Bone marrow (tissue), 2 donors: Measurements from ENCODE around the gene HCFC1.
A peak's percentile ranks its signal among the peaks of the same experiment; 100 is the strongest.

Experiments
- DNase-seq, 2 donors: peaks; one replicate each; lab custom pipeline; 2025; lab: John Stamatoyannopoulos, UW

Gene HCFC1

DNA sequence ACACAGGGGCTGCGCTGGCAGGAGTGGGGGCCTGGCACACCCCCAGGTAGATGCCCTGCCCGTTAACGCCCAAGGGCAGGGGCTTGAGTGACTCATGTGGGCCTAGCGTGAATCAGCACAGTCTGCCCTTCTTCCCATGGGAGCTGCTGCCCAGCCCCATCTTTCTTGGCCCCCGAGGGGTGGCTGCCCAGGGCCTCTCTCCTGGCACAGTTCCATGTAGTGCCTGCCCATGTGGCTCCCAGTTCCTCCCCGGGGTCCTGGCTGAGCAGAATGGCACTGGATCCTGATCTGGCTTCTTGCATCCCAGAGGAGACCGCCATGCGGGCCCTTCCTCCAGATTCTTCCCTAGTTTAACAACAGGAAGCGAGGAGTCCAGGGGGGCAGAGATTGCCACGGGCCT is 69.2 kb downstream of the HCFC1 start:
- DNase-seq: no peak

DNA sequence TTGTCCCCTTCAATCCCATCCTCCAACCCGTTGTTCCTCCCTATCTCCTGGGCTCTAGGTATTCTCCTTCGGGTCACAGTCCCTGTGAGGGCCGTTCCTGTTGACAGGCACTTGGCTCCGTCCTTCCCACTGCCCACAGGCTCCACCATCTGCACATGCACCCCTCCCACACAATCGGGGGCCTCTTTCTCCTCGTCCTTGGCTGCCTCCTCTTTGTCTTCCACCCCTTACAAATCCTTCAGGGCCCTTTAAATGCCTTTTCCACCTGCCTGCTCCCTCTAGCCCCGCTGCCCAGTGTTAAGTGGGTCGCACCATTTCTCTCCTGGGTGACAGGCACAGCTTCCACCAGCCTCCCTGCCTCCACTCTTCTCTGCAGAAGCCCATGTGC is 69.9 kb downstream of the HCFC1 start:
- no peak for DNase-seq

DNA sequence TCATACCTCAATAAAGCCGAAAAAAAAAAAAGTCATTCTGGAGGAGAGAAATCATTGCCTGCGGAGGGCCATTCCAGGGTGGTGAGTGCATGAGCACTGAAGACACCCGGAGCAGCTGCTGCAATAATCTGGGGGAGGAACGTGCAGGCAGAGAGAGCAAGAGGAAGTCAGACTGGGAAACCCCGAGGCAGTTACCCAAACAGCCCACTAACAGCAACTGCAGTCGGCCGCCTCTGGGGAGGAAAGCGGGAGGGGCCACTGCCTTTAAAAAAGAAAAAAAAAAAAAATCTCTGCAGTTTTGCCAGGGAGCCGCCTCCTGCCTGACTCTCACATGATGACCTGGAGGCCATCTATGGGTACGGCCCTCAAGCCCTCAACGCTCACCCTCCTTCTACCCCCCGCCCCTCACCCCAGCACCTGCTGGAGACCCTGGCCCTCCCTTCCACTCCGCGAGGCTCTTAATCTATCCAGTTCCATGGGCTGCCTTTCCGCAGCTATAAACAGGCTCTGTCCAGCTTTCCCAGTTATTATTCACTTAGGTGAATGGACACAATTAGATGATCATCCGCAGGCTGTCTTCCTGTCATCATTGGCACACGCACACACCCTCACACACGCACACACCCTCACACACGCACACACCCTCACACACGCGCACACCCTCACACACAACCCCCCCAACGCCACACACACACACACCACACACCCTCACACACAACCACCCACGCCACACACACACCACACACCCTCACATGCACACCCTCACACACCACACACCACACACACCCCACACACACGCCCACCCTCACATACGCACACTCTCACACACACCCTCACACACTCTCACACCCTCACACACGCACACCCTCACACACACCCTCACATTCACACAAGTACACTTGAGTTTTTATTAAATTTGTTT is 70.5 kb downstream of the HCFC1 start:
- peak; percentile 12 to 83 for DNase-seq

DNA sequence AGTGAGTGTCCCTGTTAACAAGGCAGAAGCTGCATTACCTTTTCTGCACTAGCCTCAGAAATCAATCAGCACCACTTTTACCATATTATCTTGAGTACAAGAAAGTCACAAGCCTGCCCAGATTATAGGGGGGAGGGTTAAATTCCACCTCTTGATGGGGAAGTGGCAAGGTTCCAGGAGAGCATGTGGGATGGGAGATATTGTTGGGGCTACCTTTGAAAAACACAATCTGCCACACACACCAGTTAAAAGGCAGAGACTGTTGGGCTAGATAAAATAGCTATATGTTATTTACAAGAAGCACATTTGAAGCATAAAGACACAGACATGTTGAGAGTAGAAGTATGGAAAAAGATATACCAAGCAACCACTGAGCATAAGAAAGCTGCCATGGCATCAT is 73.7 kb downstream of the HCFC1 start:
- no peak for DNase-seq
